HK-2 (cell line): ENCODE results near the gene ENOX1.

Experiments
- DNase-seq: peaks from one replicate; pipeline ENCODE4 v3.0.0-alpha.2; 2018; ENCODE audit not compliant: unreplicated experiment

Gene ENOX1

DNA sequence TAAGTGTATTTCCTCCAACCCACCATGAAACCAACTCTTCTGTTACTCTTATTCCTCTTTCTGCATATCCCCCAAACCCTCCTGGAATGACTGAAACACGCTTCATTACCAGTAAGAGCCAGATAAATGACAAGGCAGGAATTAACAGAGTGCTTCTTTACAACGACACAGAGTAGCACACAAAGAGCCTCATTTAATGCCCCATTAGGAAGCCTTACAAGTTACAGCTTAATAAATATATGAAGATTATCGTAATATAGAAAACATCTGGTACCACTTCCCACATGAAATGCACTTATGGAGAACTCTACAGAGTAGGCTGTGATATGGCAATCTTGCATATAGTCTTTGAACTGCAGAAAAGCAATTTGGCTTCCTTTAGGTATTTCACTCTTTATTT is 116.8 kb downstream of the ENOX1 start:
- DNase-seq, result no peak

DNA sequence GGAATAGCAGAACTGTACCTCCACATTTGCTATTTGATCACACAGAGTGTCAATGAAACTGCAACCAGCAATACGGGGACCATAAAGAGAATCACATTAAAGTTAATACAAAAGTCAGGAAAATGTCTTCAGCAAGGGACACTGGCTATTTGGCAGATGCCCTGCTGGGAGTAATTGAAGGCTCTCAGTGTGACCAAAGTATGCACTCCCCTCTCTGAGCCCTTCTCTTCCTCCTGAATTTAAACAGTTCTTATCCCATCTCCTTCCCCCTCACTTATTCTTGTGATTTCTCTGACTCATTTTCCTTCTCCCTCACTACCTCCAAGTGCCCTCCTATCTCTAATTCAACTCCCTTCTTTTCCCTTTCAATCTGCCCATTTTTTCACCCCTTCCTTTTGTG is 117.7 kb downstream of the ENOX1 start:
- DNase-seq, result no peak

DNA sequence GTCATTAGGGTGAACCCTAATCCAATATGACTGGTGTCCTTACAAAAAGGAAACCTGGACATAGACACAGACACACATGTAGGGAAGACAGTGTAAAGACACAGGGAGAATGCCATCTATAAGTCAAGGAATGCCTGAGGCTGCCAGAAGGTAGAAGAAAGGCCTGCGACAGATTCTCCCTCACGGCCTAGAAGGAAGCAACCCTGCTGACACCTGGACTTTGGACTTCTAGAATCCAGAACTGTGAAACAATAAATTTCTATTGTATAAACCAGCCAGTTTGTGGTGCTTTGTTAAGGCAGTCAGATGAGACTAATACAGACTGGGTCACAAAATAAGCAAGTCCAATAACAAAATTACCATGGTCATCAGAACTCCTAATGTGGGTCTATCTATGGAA is 120.4 kb downstream of the ENOX1 start:
- DNase-seq, result no peak

DNA sequence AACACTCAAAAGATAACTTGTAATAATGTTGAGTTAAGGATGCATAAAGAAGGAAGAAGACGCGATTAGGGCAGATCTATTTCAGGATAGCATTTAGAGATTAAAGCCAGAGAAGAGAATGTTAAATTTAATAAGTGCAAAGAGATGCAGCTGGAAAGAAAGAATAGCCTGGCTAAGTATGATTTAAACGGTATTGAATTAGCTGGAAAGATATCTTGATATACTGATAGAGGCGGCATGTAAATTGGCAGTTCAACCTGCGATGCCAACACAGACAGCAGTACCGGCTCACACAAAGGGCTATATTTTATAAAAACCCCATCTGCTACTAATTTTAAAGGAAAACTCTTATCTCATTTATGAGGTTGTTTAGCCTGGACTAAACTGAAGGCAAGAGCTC is 121.4 kb downstream of the ENOX1 start:
- DNase-seq, result no peak

DNA sequence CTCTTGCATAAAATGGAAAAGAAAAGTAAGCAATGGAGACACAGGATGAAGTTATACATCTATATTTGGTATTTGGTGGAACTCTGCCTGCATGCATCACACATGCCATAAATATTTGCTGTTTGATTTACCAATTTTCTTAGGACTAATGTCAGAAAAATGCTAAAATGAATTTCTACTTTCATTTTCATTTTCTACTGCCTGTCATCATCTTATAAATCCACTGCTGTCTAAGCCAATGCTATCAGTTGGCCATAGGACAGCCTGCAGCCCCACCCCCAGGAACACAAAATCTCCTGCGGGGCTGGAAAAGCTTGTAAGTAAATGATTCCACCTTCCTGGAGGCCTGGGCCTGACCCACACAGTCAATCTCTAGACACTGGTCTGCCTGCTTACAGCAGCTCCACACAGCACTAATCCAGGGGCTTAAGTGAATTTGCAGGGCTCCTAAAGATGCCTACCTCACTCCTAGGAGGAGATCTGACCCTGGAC is 122.0 kb downstream of the ENOX1 start:
- peak; percentile 2 for DNase-seq

DNA sequence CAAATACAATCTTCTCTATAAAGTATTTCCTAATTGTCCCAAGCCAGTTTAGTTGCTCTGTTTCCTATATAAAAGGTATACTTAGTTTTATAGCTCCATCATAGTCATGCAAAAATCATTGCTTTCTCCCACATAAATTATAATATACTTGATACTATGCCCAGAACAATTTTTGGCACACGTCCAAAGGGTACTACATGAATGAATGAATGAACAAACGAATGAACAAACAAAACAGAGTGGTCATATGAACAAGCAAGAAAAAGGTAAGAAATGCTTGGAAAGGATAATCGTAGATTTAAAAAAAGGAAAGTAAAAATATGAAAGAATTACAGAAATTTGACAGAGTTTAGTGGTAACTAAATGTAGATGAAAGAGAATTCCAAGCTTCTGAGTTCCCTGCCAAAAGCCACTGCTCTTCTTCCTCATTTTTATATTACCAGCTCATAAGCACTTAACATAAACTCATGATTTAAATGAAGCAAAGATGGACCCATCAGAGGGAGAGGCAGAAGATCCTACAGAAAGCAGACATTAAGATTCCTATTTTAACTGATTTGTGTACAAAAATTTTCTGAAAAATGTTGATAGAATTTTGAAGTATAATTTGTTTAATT is 123.2 kb downstream of the ENOX1 start:
- no peak for DNase-seq

DNA sequence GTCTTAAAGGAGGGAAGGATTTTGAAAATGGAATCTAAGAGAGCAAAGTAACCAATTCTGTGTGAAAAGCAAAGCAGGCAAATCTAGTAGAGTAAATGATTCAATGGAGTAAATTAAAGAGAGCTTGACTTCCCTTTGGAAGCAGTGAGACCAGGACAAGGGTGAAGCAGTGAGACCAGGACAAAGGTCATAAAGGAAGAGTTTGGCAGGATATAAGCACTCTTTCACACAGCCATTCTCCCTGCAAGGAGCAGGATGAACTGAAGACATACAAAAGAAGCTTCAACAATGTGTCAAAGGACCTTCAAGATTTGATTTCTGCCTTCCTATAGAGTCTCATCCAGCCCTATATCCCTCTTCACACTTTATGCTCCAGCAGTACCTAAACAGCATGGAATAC is 123.8 kb downstream of the ENOX1 start:
- DNase-seq, result no peak

DNA sequence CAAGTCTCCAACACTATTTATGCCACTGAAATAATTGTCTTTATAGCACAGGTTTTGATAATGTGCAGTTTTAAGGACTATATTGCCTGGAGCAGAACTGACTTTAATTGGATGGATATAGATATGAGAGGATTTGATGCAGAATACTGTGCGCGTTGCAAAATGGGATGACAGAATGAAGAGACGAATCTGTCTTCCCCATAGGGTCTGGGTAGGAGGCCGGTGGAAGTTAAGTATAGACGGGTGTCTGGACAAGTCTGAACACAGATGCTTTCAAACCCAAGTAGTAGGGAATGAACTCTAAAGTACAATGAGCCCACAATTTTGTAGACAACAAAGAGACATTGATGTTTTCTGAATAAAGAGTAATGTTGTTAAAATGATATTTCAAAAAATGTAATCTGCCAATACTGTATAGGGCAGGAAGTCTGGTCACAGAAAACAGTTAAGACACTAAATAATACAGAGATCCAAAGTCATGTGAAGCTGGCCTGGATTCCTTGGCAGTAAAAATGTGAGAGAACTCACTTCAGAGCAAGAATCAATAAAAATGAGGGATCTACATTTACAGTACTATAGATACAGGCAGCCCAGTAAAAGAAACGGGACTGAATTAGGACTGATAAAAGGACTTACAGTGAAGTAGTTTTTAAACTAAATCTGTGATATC is 125.5 kb downstream of the ENOX1 start:
- no peak for DNase-seq

DNA sequence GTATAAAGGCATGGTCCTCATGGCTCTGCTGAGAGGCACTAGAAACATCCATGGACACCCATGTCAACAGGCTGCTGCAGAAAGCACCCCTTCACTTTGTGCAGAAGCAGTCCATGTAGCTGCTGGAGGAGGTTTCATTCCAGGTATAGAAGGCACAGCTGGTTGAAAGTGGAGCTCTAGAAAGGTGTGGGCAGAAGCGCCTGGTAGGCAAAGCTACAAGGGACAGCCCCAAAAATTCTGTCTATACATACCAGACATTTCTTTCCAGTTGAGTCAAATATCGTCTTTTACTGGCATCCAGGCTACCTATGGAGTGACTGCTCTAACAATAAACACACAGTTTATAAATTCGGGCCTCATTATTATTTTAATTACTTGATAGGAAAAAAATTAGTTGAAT is 129.3 kb downstream of the ENOX1 start:
- no peak for DNase-seq

DNA sequence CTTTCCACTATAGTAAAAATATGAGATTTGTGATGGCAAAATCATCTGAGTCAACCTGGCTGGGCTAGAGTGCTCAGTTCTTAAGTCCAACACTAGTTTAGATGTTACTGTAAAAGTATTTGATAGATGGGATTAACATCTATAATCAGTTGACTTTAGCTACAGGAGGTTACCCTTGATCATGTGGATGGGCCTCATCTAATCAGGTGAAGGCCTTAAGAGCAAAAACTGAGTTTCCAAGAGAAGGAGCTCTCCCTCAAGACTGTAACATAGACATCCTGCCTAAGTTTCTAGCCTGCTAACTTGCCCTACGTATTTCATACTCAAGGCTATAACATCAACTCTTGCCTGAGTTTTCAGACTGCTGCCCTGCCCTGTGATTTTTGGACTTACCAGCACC is 132.8 kb downstream of the ENOX1 start:
- no peak for DNase-seq

DNA sequence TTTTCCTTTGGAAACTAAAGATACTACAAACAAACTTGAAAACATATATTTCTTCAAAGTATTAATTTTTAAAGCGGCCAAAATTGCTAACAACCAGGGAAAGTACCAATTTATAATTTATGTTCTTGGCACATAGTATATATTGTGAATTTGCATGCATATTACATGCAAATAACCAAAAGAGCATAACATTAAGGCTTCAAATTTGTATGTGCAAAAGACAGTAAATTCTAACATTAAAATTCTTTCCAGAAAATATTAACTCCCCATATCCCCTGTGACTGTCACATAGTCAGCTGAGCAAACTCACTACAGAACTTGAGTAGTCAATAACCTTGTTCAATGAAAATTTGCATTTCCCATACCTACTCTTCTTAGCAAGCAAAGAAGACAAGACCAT is 133.4 kb downstream of the ENOX1 start:
- no peak for DNase-seq

DNA sequence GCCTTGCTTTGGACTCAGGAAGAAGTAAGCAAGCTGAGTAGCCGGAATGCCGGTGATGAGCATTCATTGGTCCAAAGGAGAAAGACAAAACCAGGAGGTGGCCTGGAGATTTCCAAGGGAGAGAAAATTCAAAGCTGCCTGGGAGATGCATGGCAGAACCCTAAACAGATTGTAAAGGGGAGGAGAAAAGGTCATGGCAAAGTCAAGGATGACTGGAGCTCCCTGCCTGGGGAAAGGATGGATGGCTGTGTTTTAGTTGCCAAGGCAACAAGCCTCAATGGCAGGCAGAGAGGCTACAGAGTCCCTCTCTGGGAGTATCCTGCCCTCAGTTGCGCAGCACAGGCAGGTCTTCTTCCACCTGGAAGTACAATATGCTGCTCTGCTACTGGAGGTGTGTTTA is 134.0 kb downstream of the ENOX1 start:
- DNase-seq, result no peak

DNA sequence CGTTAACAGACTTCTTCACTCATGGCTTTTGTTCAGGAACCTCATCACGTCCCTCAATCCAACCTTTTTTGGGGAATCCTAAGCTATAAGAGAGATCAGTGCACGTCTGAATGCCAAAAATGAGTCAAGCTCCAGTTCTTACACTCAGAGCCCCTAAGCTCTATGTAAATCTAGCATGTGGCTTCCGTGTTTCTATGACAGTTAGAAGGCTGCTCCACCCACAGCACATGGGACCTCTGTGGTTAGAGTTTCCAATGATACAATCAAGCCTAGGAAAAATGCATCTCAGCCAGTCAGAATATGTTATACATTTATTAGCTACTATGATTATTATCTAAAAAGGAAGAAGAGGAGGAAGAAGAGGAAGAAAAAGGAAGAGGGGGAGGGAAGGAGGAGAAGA is 135.9 kb downstream of the ENOX1 start:
- no peak for DNase-seq

DNA sequence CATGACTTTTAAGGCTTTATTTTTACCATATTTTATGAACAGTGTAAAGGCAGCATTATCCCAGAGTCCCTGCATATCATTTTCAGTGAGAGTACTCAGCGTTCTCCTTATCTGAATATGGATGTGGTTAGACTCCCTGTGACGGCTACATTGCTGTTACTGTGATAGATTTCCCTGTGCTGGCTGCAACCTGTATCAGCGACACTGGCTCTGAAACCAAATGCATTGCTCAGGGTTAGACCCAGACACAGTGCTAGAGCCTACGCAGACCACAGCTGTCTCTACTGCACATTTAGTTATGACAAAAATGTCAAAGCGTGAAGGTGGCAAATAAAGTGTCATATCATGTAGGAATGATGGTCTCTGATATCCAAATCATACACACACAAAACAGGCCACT is 138.0 kb downstream of the ENOX1 start:
- DNase-seq, result no peak

DNA sequence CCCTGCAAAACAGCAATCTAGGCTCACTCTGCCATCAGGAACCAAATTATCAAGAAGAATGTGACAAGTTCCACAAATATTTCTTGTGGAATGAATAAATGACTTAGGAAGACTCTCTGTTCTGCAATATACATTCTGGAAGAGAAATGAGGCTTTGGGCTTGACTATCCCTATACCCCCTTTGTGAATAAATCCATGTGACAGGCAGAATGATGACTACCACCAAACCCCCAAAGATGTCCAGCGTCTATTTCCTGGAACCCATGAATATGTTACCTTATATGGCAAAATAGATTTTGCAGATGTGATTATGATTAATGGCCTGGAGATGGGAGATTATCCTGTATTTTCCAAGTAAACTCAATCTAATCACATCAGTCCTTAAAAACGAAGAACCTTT is 139.3 kb downstream of the ENOX1 start:
- DNase-seq, result no peak

DNA sequence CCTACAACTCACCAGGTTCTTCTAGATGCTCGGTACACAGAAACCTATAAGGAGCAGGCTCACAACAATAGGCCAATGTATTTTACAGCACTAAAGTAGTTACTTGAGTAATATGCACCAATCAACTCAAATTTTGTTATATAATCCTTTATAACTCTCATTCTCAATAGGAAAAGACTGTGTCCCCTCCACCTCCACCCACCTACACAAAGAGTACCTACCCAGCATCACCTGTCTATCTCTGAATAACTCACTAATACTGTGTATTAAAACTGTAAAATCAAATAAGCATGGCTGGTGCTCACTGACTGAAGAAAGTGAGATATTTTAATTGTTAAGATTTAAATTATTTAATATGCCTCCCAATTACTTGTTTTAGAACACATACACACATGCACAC is 146.3 kb downstream of the ENOX1 start:
- DNase-seq, result no peak

DNA sequence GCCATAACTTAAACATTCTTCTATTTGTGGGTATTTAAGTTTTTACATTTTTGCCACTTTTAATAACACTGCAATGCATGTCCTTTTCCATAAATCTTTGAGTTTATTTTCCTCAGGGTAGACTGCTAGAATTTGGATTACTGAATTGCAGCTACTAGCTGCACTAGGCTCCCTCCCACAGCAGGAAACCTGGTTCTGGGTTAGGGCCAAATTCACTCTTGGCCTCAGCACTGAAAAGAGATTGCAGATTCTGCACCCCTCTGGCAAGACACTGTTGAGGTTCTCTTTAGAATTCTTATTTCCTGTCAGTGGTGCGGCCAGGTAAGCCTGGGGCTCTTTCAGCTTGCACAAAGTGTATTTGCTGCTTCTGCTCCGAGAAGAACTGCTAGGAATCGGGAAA is 155.7 kb downstream of the ENOX1 start:
- no peak for DNase-seq

DNA sequence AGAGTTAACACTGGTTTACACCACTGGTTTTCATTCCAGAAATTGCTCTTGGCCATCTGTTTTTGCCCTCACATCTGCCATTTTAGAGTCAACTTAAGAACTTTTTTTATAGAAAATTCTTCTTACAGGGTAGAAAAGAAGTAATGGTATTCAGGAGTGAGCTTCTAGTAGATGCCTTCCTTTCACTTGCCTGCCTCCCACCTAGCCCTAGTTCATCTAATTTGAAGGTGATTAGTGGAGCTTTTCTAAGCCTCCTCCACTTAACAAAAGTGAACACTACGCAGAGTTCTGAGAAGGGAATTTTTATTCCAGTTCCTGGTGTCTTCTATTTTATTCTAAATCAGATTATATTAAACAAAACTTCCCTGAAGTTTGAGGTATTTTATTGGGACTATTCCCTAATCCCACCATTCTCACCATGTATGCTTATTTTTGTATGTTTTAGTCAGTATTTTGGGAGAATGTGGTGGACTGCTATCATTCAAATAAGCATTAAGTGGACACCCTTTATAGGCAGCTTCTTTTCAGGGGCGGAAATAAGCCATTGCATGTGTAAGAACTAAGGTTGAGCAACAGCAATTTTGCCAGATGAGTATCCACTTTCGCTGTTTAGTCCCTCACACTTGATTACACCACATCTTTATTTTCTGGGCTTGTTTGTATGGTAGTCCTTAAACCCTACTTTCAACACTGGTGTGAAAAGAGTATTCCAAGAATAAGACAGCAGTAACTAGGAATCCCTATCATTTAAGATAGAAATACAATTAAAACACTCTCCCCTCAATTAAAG is 156.9 kb downstream of the ENOX1 start:
- DNase-seq, result no peak

DNA sequence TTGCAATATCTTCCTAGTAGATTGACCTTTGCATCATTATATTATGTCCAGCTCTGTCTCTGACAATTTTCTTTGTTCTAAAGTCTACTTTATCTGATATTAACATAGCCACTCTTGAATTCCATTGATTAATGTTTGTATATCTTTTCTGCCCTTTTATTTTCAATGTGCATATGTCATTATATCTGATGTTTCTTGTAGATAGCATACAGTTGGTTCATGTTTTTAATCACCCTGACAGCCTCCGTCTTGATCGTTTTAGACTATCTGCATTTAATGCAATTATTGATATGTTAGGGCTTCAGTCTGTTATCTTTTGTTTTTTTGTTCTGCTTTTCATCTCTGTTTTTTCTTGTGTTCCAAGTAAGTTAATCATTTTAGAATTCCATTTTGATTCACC is 159.8 kb downstream of the ENOX1 start:
- no peak for DNase-seq

DNA sequence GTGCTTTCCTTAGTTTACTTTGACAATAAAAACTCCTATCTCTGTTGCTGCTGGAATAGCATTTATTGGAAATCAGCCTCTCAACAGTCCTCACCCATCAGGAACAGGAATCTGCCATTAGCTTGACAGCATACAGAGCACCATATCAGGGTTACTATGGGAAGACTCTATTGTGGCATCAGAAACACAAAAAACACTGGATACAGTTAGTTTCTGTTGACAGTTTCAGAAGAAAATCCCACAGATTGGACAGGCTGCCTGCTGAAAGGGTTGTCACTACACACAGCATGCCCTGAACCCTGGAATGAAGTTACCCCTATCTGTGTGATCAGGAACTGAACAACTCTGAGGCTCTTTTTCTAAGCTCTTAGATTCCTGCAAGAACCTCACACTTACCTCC is 172.7 kb downstream of the ENOX1 start:
- DNase-seq, result no peak

DNA sequence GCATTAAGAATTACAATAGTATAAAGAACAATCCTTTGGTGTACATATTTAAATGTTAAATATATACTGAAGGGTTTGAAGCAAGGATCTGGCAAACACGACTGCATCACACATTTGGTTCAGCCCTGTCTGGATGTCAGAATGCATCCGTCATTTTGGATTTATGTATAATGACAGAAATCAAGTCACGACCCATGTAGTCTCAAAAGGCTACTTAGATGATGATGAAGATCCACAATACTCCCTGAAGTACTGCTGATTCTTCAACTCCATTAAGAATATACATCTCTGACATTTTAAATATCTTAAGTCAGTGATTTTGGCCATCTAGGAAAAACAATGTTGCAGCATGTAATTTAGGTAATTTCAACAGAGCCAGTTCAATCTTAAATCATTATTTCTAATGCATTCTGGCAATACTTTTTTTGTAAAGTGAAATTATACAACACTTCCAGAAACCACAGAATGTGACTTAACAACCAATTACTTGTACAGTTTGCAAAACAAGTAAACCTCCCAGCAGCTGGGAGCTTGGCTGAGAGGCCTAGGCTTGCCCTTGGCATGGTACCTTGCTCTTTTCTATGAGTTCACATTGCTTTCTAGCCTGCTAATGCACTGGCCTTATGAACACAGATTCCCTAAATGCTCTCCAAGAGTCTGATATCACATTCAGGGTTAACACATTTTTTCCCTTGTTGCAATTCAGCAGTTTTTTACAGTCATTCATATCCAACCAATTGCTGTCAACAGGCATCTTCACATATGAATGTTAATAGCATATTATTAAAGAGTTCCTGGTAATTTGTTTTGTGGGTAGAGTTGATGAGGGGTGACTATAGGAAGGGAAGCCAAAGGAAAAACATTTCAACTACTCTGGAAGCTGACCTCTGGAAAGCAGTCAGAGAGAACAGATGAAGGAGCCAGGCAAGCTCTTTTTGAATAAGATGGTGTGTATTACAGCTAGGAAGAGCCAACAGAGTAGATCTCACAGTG is 175.2 kb downstream of the ENOX1 start:
- no peak for DNase-seq
